Body of pancreas (tissue), 4 donors: ENCODE measurements around the gene ARF3.

Experiments
- POLR2A ChIP-seq, 3 donors: fragments of 450-650 bp; IDR thresholded peaks; one replicate each; pipeline ENCODE4 v1.6.1; 2016; ENCODE audit warnings: antibody characterized with exemption in 3 of 3, mild to moderate bottlenecking in 2 of 3
- TF ChIP-seq, protein P1 (sequence below), 7 experiments: fragments of 450-650 bp in 4 of 7; fragments of 200-600 bp in 3 of 7; sonication (generic) in 3 of 7; IDR thresholded peaks; one replicate each; pipeline ENCODE4 v1.5.1; 2016 to 2019; ENCODE audit warnings: antibody characterized with exemption in 7 of 7

DNA sequence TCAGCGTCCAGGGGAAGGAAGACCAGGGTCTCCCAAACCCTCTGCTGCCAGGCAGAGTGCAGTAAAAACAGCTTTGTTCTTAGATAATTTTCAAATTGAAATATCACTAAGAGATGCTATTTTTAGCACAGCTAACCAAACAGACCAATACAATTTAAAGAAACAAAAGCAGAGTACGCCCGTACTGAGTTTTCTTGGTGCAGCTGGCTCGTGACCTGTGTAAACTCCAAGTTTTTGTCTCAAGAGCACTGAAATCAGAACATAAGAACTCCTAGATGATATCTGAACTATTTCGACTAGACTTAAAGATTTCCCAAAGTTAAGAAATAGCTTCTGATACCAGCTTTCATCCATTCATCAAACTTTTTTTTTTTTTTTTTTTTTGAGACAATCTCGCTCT, 10.3 kb downstream of the ARF3 start:
- TF ChIP-seq POLR2A (IDR thresholded peaks at IDR 0.05), result no peak
- TF ChIP-seq, protein P1, sequence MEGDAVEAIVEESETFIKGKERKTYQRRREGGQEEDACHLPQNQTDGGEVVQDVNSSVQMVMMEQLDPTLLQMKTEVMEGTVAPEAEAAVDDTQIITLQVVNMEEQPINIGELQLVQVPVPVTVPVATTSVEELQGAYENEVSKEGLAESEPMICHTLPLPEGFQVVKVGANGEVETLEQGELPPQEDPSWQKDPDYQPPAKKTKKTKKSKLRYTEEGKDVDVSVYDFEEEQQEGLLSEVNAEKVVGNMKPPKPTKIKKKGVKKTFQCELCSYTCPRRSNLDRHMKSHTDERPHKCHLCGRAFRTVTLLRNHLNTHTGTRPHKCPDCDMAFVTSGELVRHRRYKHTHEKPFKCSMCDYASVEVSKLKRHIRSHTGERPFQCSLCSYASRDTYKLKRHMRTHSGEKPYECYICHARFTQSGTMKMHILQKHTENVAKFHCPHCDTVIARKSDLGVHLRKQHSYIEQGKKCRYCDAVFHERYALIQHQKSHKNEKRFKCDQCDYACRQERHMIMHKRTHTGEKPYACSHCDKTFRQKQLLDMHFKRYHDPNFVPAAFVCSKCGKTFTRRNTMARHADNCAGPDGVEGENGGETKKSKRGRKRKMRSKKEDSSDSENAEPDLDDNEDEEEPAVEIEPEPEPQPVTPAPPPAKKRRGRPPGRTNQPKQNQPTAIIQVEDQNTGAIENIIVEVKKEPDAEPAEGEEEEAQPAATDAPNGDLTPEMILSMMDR (IDR thresholded peaks at IDR 0.05), result no peak
